ENCODE results near the gene SIL1. TPM values are rescaled to one million over a fixed set of nuclear protein-coding genes. Genes with fewer than 3 reads are reported as not detected.

SIL1 gene
- polyA plus RNA-seq, 1 experiment: 90.5 TPM

GRCh38 chr5:139130214-139130613 lies 68.0 kb downstream of the SIL1 start:
- POLR2A ChIA-PET: no interaction called here
- H3K4me3 ChIP-seq (ENCODE audit: low read depth, low read length): no peak overlapping the region
- no peak for DNase-seq (ENCODE audit: low read depth)
- TF ChIP-seq, protein P1, sequence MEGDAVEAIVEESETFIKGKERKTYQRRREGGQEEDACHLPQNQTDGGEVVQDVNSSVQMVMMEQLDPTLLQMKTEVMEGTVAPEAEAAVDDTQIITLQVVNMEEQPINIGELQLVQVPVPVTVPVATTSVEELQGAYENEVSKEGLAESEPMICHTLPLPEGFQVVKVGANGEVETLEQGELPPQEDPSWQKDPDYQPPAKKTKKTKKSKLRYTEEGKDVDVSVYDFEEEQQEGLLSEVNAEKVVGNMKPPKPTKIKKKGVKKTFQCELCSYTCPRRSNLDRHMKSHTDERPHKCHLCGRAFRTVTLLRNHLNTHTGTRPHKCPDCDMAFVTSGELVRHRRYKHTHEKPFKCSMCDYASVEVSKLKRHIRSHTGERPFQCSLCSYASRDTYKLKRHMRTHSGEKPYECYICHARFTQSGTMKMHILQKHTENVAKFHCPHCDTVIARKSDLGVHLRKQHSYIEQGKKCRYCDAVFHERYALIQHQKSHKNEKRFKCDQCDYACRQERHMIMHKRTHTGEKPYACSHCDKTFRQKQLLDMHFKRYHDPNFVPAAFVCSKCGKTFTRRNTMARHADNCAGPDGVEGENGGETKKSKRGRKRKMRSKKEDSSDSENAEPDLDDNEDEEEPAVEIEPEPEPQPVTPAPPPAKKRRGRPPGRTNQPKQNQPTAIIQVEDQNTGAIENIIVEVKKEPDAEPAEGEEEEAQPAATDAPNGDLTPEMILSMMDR (IDR thresholded peaks at IDR 0.05; ENCODE audit: insufficient read depth, low read depth, low read length): no peak
- H3K27me3 ChIP-seq (ENCODE audit: control insufficient read depth, insufficient read depth, low read length): no peaks in the 10 kb centered on the region
- CTCF ChIA-PET: no interaction called here
- no peaks in the 10 kb centered on the region; the same call in 1 of the 2 replicates for H3K36me3 ChIP-seq (ENCODE audit: control insufficient read depth, insufficient read depth, low read length)

- POLR2A ChIA-PET: no interaction called here
- H3K27me3 ChIP-seq (ENCODE audit: control insufficient read depth, insufficient read depth, low read length): no peaks in the 10 kb centered on the region
- H3K4me3 ChIP-seq (ENCODE audit: low read depth, low read length): no peak overlapping the region
- no peak for DNase-seq (ENCODE audit: low read depth)
- peaks cover 3% of the 10 kb centered on the region for H3K36me3 ChIP-seq (ENCODE audit: control insufficient read depth, insufficient read depth, low read length)
- TF ChIP-seq, protein P1 (IDR thresholded peaks at IDR 0.05; ENCODE audit: insufficient read depth, low read depth, low read length): no peak
- CTCF ChIA-PET: interaction anchor here (1.6 to 2.2 kb wide), 2 partner anchors 12 to 136 kb away, joined by 3 to 7 read pairs; no protein-coding TSS in a partner anchor
These were observed 71.5 kb downstream of the SIL1 start for GRCh38 chr5:139126711-139127111.

DNA sequence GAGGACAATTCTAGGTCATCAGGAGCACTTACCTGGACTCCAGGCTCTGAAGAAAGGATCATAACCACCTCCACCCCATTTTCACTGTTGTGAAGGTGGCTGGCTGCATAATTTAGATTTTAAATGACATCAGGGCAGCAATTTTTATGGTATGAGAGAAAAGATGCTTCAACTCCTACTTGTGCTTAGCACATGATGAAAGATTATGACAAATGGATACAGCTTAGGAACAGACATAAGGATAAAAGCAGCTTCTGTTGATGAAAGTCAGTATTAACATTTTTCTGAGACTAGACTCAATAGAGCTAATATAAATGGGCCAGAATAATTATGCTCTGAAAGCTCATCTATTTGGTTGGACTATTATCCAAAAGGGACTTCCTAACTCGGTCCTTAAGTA lies 72.2 kb downstream of the SIL1 start:
- TF ChIP-seq, protein P1 (IDR thresholded peaks at IDR 0.05; ENCODE audit: insufficient read depth, low read depth, low read length): no peak
- Histone ChIP-seq H3K36me3 (ENCODE audit: control insufficient read depth, insufficient read depth, low read length) (peaks cover 3% of the 10 kb centered on the region), H3K27me3 (ENCODE audit: control insufficient read depth, insufficient read depth, low read length) (no peaks in the 10 kb centered on the region), H3K4me3 (ENCODE audit: low read depth, low read length) (no peak overlapping the region)
- ChIA-PET POLR2A (no interaction called here), CTCF (interaction anchor here (0.8 to 2.2 kb wide), 3 partner anchors 10 to 136 kb away, joined by 3 to 7 read pairs (median 3); no protein-coding TSS in a partner anchor)
- DNase-seq (ENCODE audit: low read depth): no peak

DNA sequence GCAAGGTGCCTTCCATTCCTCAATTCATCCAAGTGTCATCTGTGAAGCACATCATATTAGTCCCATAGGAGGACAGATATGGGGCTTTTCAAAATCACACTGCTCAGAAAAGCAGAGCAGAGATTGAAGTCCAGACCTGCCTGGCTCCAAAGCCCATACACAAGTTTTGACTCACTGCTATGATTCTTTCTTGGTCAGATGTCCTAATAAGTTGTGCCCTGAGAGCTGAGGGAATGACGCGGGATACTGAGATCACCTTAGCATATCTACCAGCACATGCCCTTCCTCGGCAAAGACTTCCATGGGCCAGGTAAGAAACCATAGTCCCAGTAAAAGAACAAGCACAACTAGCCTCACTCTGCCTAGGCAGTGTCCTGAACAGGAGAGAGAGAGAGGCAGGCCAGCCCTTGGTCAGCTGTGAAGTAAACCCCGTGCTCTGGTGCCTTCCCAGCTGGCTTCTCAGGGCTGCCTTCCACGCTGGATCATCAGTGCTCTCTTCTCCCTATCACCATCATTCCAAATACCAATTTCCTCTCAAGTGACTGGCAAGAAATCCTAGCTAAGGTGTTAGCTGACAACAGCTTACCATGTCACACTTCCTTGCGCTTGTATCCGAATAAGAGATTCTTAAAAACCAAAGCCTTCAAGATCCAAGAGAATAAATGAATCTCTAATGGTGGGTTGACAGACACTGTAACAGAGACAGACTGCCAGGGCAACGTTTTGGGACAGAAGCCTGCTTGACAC lies 73.2 kb downstream of the SIL1 start:
- ChIA-PET POLR2A (no interaction called here), CTCF (interaction anchor here (2.2 kb wide), 1 partner anchor 13 kb away, joined by 7 read pairs; no protein-coding TSS in a partner anchor)
- TF ChIP-seq, protein P1 (IDR thresholded peaks at IDR 0.05; ENCODE audit: insufficient read depth, low read depth, low read length): no peak

GRCh38 chr5:139121120-139121519 lies 77.0 kb downstream of the SIL1 start:
- CTCF ChIA-PET: no interaction called here
- H3K36me3 ChIP-seq (ENCODE audit: control insufficient read depth, insufficient read depth, low read length): peaks cover 20% of the 10 kb centered on the region
- no peak for DNase-seq (ENCODE audit: low read depth)
- POLR2A ChIA-PET: no interaction called here
- TF ChIP-seq, protein P1 (IDR thresholded peaks at IDR 0.05; ENCODE audit: insufficient read depth, low read depth, low read length): no peak
- H3K4me3 ChIP-seq (ENCODE audit: low read depth, low read length): no peak overlapping the region
- H3K27me3 ChIP-seq (ENCODE audit: control insufficient read depth, insufficient read depth, low read length): no peaks in the 10 kb centered on the region

More for the DNA sequence above, 73.2 kb downstream of the SIL1 start:
- Histone ChIP-seq H3K27me3 (ENCODE audit: control insufficient read depth, insufficient read depth, low read length) (no peaks in the 10 kb centered on the region), H3K36me3 (ENCODE audit: control insufficient read depth, insufficient read depth, low read length) (peaks cover 8% of the 10 kb centered on the region), H3K4me3 (ENCODE audit: low read depth, low read length) (no peak overlapping the region)
- no peak for DNase-seq (ENCODE audit: low read depth)

Data from BJ (cell line).